ENCODE measurements around the gene TDP1. TPM values are rescaled to one million over a fixed set of nuclear protein-coding genes. Genes with fewer than 3 reads are reported as not detected.

TDP1 gene
- total and polyA plus RNA-seq, 2 of the 13 experiments (the other 11 are each of a cell fraction or from before 2014, with no cell fraction given) = 16.4 to 31.2 TPM

GRCh38 chr14:89955745-89956660, at the start of gene TDP1 (continued):
- TF ChIP-seq THAP9 (CRISPR knock-in tag; IDR thresholded peaks at IDR 0.05; ENCODE audit: borderline replicate concordance) (peak; percentile 68; the same call in 1 of the 2 replicates), ZNF33B (CRISPR knock-in tag; IDR thresholded peaks at IDR 0.05) (no peak), ZNF768 (CRISPR knock-in tag; IDR thresholded peaks at IDR 0.05) (peak; percentile 66), TERF1 (CRISPR knock-in tag; IDR thresholded peaks at IDR 0.05) (no peak), AKAP8 (CRISPR knock-in tag; IDR thresholded peaks at IDR 0.05) (peak; percentile 50; the same call in 1 of the 2 replicates), ZNF460 (CRISPR knock-in tag; IDR thresholded peaks at IDR 0.05; ENCODE audit: borderline replicate concordance) (peak; percentile 10; the same call in 1 of the 2 replicates), KLF11 (CRISPR knock-in tag; IDR thresholded peaks at IDR 0.05) (0 out of 2 replicates have a peak, but pooled peaks have one; percentile 43), SALL1 (CRISPR knock-in tag; IDR thresholded peaks at IDR 0.05) (peak; percentile 84), ZNF580 (CRISPR knock-in tag; IDR thresholded peaks at IDR 0.05; ENCODE audit: borderline replicate concordance, low read depth) (0 out of 2 replicates have a peak, but pooled peaks have one; percentile 47), SRY (CRISPR knock-in tag; IDR thresholded peaks at IDR 0.05) (peak; percentile 85; the same call in 1 of the 2 replicates), RCOR2 (CRISPR knock-in tag; IDR thresholded peaks at IDR 0.05) (0 out of 2 replicates have a peak, but pooled peaks have one; percentile 52), SMC3 (IDR thresholded peaks at IDR 0.05; ENCODE audit: low read length) (no peak), ZNF230 (CRISPR knock-in tag; IDR thresholded peaks at IDR 0.05) (no peak), REPIN1 (CRISPR knock-in tag; IDR thresholded peaks at IDR 0.05; ENCODE audit: borderline replicate concordance, low read depth) (no peak), ZSCAN29 (CRISPR knock-in tag; conservative IDR thresholded peaks at IDR 0.05) (peak; percentile 35; the same call in 1 of the 2 replicates), ZNF724P (CRISPR knock-in tag; IDR thresholded peaks at IDR 0.05; ENCODE audit: borderline replicate concordance) (peak; percentile 82; the same call in 1 of the 2 replicates), ZNF20 (CRISPR knock-in tag; IDR thresholded peaks at IDR 0.05) (no peak), ZNF546 (CRISPR knock-in tag; conservative IDR thresholded peaks at IDR 0.05) (peak; percentile 75; the same call in 1 of the 2 replicates), ZNF784 (CRISPR knock-in tag; IDR thresholded peaks at IDR 0.05; ENCODE audit: borderline replicate concordance) (peak; percentile 46; the same call in 1 of the 2 replicates), CCAR2 (optimal IDR thresholded peaks at IDR 0.05; ENCODE audit: low read depth, low read length) (peak; percentile 46), ONECUT2 (CRISPR knock-in tag; IDR thresholded peaks at IDR 0.05) (no peak), GMEB1 (CRISPR knock-in tag; IDR thresholded peaks at IDR 0.05; ENCODE audit: borderline replicate concordance) (peak; percentile 84; the same call in 1 of the 2 replicates)

Measured in HepG2 (cell line).